Psoas muscle (tissue), 8 donors: Measurements from ENCODE around the gene CHN2. TPM values are rescaled to one million over a fixed set of nuclear protein-coding genes. Genes with fewer than 3 reads are reported as not detected.

Experiments
- ATAC-seq, 4 donors: fragments of 200-7000 bp; cut with Tn5 transposase; one replicate each; pipeline ENCODE4 v1.9.1; 2020; ENCODE audit warnings: moderate library complexity in 3 of 4, mild to moderate bottlenecking in 2 of 4
- DNase-seq, 2 donors: peaks; one replicate each; pipeline ENCODE4 v3.0.0-alpha.2; 2020
- H3K27ac ChIP-seq: fragments of 200-600 bp; one replicate; pipeline ENCODE4 v1.8.0; 2022
- H3K27me3 ChIP-seq, 3 donors: fragments of 200-600 bp in 1 of 3; one replicate each; pipeline versions ENCODE4 v1.6.1 to v1.8.0; 2013 to 2022; ENCODE audit warnings: low read length in 2 of 3, mild to moderate bottlenecking in 2 of 3, moderate library complexity in 1 of 3; ENCODE audit not compliant: insufficient read depth in 3 of 3
- H3K36me3 ChIP-seq, 2 donors: fragments of 200-600 bp in 1 of 2; one replicate each; pipeline versions ENCODE4 v1.6.1 to v1.8.0; 2013 to 2022; ENCODE audit warnings: low read depth in 1 of 2, mild to moderate bottlenecking in 1 of 2, moderate library complexity in 1 of 2; ENCODE audit not compliant: insufficient read depth in 1 of 2
- H3K4me1 ChIP-seq: fragments of 200-600 bp; one replicate; pipeline ENCODE4 v1.8.0; 2022
- H3K4me3 ChIP-seq: fragments of 200-600 bp; one replicate; pipeline ENCODE4 v1.8.0; 2022; ENCODE audit warnings: mild to moderate bottlenecking
- H3K9me3 ChIP-seq: fragments of 200-600 bp; one replicate; pipeline ENCODE4 v1.8.0; 2022
- CTCF ChIP-seq: fragments of 200-600 bp; IDR thresholded peaks from one replicate; pipeline ENCODE4 v1.8.0; 2022; ENCODE audit warnings: antibody characterized with exemption
- WGBS, 3 donors: extraction: QIAGEN DNeasy Blood & Tissue Kit; methylation state at CpG; one replicate each; pipeline versions ENCODE4 v1.1.6 to v1.1.7; 2013; 5-methylcytosine and 5-hydroxymethylcytosine counted together
- intact Hi-C, 2 donors: fragments of 100-400 bp; cut with DNase I; formaldehyde crosslinking; loops; one replicate each; pipeline versions ENCODE4 v1.11.0 to v1.14.2; 2022
- polyA plus RNA-seq, 3 donors: library from polyadenylated mRNA; stranded (reverse); fragments of 200-250 nt; gene quantifications; one replicate each; pipeline ENCODE4 v1.2.3, GENCODE V29; 2013
- total RNA-seq, 4 donors: library from RNA; stranded (reverse); fragmentation: NEBNext Ultra II Directional in 2 of 4; extraction: Animal tissue kit (Norgen Biotek cat#: 25700) in 2 of 4; gene quantifications; one replicate each; pipeline versions ENCODE4 v1.2.1 to v1.2.4, GENCODE V29; 2021 to 2023
- donor health status: healthy with polysubstance abuse.
- donor health status: DM: no; HTN: no; CAD: no; lungs with moderate emphysema.
- donor health status: Bipolar disorder and iron deficiency.
- donor health status: healthy.
- donor health status: DM: yes; HTN: yes; CAD: no.
- donor health status: DM: no; HTN: no; CAD: no.
- donor health status: DM: no; HTN: no; CAD: no.
- donor health status: DM: yes; HTN: yes; CAD: no.

CHN2 gene
- total and polyA plus RNA-seq, 7 donors = 0.43 to 18.1 (median 2.3) TPM

- intact Hi-C loops = no loop called here
- H3K4me1 ChIP-seq = no peaks in the 10 kb centered on the region
- DNase-seq = no peak
- no peaks in the 10 kb centered on the region for H3K36me3 ChIP-seq
- no peaks in the 10 kb centered on the region for H3K27me3 ChIP-seq
- 72 to 90% (median 87%) methylated on average over 6 of the region's 6 CpGs for WGBS, 3 donors
- H3K27ac ChIP-seq = no peak overlapping the region
- no peak for ATAC-seq
- no peaks in the 10 kb centered on the region for H3K9me3 ChIP-seq
- no peak for TF ChIP-seq CTCF
- no peak overlapping the region for H3K4me3 ChIP-seq
These were observed 52.8 kb downstream of the CHN2 start for GRCh38 chr7:29247224-29247962.

- H3K4me1 ChIP-seq = no peaks in the 10 kb centered on the region
- no peaks in the 10 kb centered on the region for H3K36me3 ChIP-seq
- no peak overlapping the region for H3K4me3 ChIP-seq
- H3K9me3 ChIP-seq = no peaks in the 10 kb centered on the region
- WGBS, 3 donors = 89 to 98% (median 91%) methylated on average over 3 of the region's 3 CpGs
- no peak for TF ChIP-seq CTCF
- no peak for ATAC-seq
- H3K27ac ChIP-seq = no peak overlapping the region
- intact Hi-C loops = no loop called here
- no peaks in the 10 kb centered on the region for H3K27me3 ChIP-seq
- no peak for DNase-seq
These were observed 53.3 kb downstream of the CHN2 start for GRCh38 chr7:29247963-29248236.

GRCh38 chr7:29248713-29249382 is 54.3 kb downstream of the CHN2 start:
- ATAC-seq (peak in 2 of 4 donors; percentile 25 to 72), DNase-seq (no peak)
- H3K27ac ChIP-seq = peak overlapping the region; percentile 13
- TF ChIP-seq CTCF = no peak
- 61 to 68% (median 65%) methylated on average over 8 of the region's 8 CpGs for WGBS, 3 donors
- intact Hi-C loops = no loop called here
- H3K4me3 ChIP-seq = no peak overlapping the region
- no peaks in the 10 kb centered on the region for H3K4me1 ChIP-seq
- H3K36me3 ChIP-seq = no peaks in the 10 kb centered on the region
- no peaks in the 10 kb centered on the region for H3K9me3 ChIP-seq
- H3K27me3 ChIP-seq = no peaks in the 10 kb centered on the region

- Histone ChIP-seq H3K36me3 (no peaks in the 10 kb centered on the region), H3K4me3 (no peak overlapping the region), H3K27me3 (no peaks in the 10 kb centered on the region), H3K4me1 (no peaks in the 10 kb centered on the region), H3K9me3 (no peaks in the 10 kb centered on the region), H3K27ac (peak overlapping the region; percentile 13)
- 80 to 85% (median 84%) methylated on average over 7 of the region's 7 CpGs for WGBS, 3 donors
- TF ChIP-seq CTCF = no peak
- ATAC-seq (peak in 1 of 4 donors; percentile 13), DNase-seq (no peak)
- intact Hi-C loops = no loop called here
These were observed 54.8 kb downstream of the CHN2 start for GRCh38 chr7:29249383-29249750.
